SU-DHL-6 (cell line): ENCODE measurements around the gene UNC13B.
A peak's percentile ranks its signal among the peaks of the same experiment; 100 is the strongest.
"Not testable (repeated sequence)": the region's sequence is repeated elsewhere in the genome, so short reads cannot be mapped to it uniquely, and the experiment has no call there.

Source experiments
- H2AFZ ChIP-seq: fragments of 200-600 bp; sonication (generic); 2 replicates; pipeline ENCODE4 v1.6.1; 2014; ENCODE audit warnings: low read depth, mild to moderate bottlenecking, moderate library complexity, mixed read lengths, antibody characterized with exemption, low read length; ENCODE audit not compliant: severe bottlenecking
- H3F3A ChIP-seq: fragments of 200-600 bp; shearing (Covaris generic); 2 replicates; pipeline ENCODE4 v1.6.0; 2016; ENCODE audit warnings: antibody characterized with exemption, mild to moderate bottlenecking; ENCODE audit not compliant: insufficient read depth
- H3K27ac ChIP-seq: fragments of 200-600 bp; sonication (generic); 2 replicates; pipeline ENCODE4 v1.5.1; 2016; ENCODE audit warnings: low read depth, mild to moderate bottlenecking, low read length, moderate library complexity, mixed read lengths
- H3K27me3 ChIP-seq: fragments of 200-600 bp; sonication (generic), shearing (Covaris generic); 2 replicates; pipeline ENCODE4 v1.6.0; 2014; ENCODE audit warnings: mild to moderate bottlenecking, low read length
- H3K36me3 ChIP-seq: fragments of 200-600 bp; sonication (generic); 2 replicates; pipeline ENCODE4 v1.6.1; 2014; ENCODE audit warnings: mild to moderate bottlenecking, low read length, mixed read lengths
- H3K4me2 ChIP-seq: fragments of 300-600, 200-600 bp; shearing (Covaris generic), sonication (generic); 2 replicates; pipeline ENCODE4 v1.6.0; 2014; ENCODE audit warnings: low read length, low read depth, mild to moderate bottlenecking; ENCODE audit not compliant: poor library complexity, severe bottlenecking
- H3K4me3 ChIP-seq: fragments of 200-600 bp; sonication (generic); 2 replicates; pipeline ENCODE4 v1.5.1; 2014; ENCODE audit warnings: antibody characterized with exemption, low read length, mild to moderate bottlenecking, mixed read lengths; ENCODE audit not compliant: insufficient read depth, poor library complexity, severe bottlenecking
- H3K79me2 ChIP-seq: fragments of 200-600 bp; sonication (generic); 2 replicates; pipeline ENCODE4 v1.6.1; 2014; ENCODE audit warnings: mild to moderate bottlenecking, low read length, moderate library complexity; ENCODE audit not compliant: insufficient read depth
- H3K9ac ChIP-seq: fragments of 200-600 bp; sonication (generic); 2 replicates; pipeline ENCODE4 v1.7.0; 2014; ENCODE audit warnings: mild to moderate bottlenecking, low read length
- H3K9me2 ChIP-seq: fragments of 200-600 bp; sonication (generic); replicated peaks from 2 replicates; pipeline ENCODE4 v1.6.1; 2014; ENCODE audit warnings: low read length; ENCODE audit not compliant: insufficient read depth
- H3K9me3 ChIP-seq: fragments of 200-600 bp; sonication (generic); 2 replicates; pipeline ENCODE4 v1.6.1; 2014; ENCODE audit warnings: low read length, mixed read lengths; ENCODE audit not compliant: insufficient read depth
- H4K20me1 ChIP-seq: fragments of 200-600 bp; sonication (generic); 2 replicates; pipeline ENCODE4 v1.6.1; 2014; ENCODE audit warnings: low read depth, mild to moderate bottlenecking, antibody characterized with exemption, low read length, moderate library complexity, mixed read lengths
- CTCF ChIP-seq: fragments of 200-600 bp; sonication (generic); IDR thresholded peaks from one replicate; pipeline ENCODE4 v1.5.1; 2017; ENCODE audit warnings: antibody characterized with exemption, mild to moderate bottlenecking, low read length, moderate library complexity; ENCODE audit not compliant: insufficient read depth, poor library complexity, severe bottlenecking
- EZH2phosphoT487 ChIP-seq: fragments of 200-600 bp; sonication (generic), shearing (Covaris generic); conservative IDR thresholded peaks from 2 replicates; pipeline ENCODE4 v1.6.1; 2018; ENCODE audit warnings: mild to moderate bottlenecking, antibody characterized with exemption, low read length, moderate library complexity, mixed read lengths

The UNC13B gene

GRCh38 chr9:35152926-35153325, 8.9 kb upstream of the UNC13B start:
- no peak overlapping the region for H3K9ac ChIP-seq
- no peak overlapping the region for H3K4me3 ChIP-seq
- H3K4me2 ChIP-seq, result no peak overlapping the region
- no peaks in the 10 kb centered on the region for H3K27me3 ChIP-seq
- no peak overlapping the region for H2AFZ ChIP-seq
- no peaks in the 10 kb centered on the region for H3K36me3 ChIP-seq
- H3K9me3 ChIP-seq, result peaks cover 27% of the 10 kb centered on the region; the same call in 1 of the 2 replicates
- H4K20me1 ChIP-seq, result no peaks in the 10 kb centered on the region
- TF ChIP-seq CTCF (no peak), EZH2phosphoT487 (no peak)
- H3K79me2 ChIP-seq, result no peaks in the 10 kb centered on the region
- no peak overlapping the region for H3K27ac ChIP-seq
- no peaks in the 10 kb centered on the region for H3F3A ChIP-seq
- no peaks in the 10 kb centered on the region for H3K9me2 ChIP-seq

- Histone ChIP-seq H3K4me3 (no peak overlapping the region), H3K9me3 (no peaks in the 10 kb centered on the region), H3K36me3 (no peaks in the 10 kb centered on the region), H3K27ac (no peak overlapping the region), H3K27me3 (no peaks in the 10 kb centered on the region), H3K4me2 (no peak overlapping the region), H3K9me2 (no peaks in the 10 kb centered on the region), H3F3A (peaks cover 3% of the 10 kb centered on the region; the same call in 1 of the 2 replicates), H2AFZ (no peak overlapping the region), H4K20me1 (no peaks in the 10 kb centered on the region), H3K9ac (no peak overlapping the region), H3K79me2 (no peaks in the 10 kb centered on the region)
- TF ChIP-seq CTCF, result no peak
- no peak for TF ChIP-seq EZH2phosphoT487
Observed at GRCh38 chr9:35156781-35157180, 5.0 kb upstream of the UNC13B start.

- not testable (repeated sequence) for H3K9me3 ChIP-seq, H3K36me3 ChIP-seq, H3K9ac ChIP-seq, H3K9me2 ChIP-seq, H3F3A ChIP-seq, H3K27me3 ChIP-seq, H4K20me1 ChIP-seq, H3K79me2 ChIP-seq, H3K27ac ChIP-seq, H2AFZ ChIP-seq, H3K4me3 ChIP-seq
- H3K4me2 ChIP-seq, result peak overlapping the region; percentile 26
Observed at GRCh38 chr9:35157836-35158235, 4.0 kb upstream of the UNC13B start.

- no peak overlapping the region for H3K9ac ChIP-seq
Observed at GRCh38 chr9:35158501-35159280, 3.1 kb upstream of the UNC13B start.

More at GRCh38 chr9:35158501-35159280, 3.1 kb upstream of the UNC13B start:
- H3K27me3 ChIP-seq, result no peaks in the 10 kb centered on the region
- no peaks in the 10 kb centered on the region for H4K20me1 ChIP-seq
- no peak overlapping the region for H3K4me3 ChIP-seq
- no peak overlapping the region for H2AFZ ChIP-seq
- H3K79me2 ChIP-seq, result no peaks in the 10 kb centered on the region
- TF ChIP-seq CTCF (no peak), EZH2phosphoT487 (no peak)
- peak overlapping the region; percentile 26 for H3K4me2 ChIP-seq
- peaks cover 3% of the 10 kb centered on the region; the same call in 1 of the 2 replicates for H3F3A ChIP-seq
- peak overlapping the region; percentile 20; the same call in 1 of the 2 replicates for H3K27ac ChIP-seq
- no peaks in the 10 kb centered on the region for H3K9me2 ChIP-seq
- no peaks in the 10 kb centered on the region for H3K36me3 ChIP-seq
- no peaks in the 10 kb centered on the region for H3K9me3 ChIP-seq
